ENCODE data around the gene DNMT3A.

DNA sequence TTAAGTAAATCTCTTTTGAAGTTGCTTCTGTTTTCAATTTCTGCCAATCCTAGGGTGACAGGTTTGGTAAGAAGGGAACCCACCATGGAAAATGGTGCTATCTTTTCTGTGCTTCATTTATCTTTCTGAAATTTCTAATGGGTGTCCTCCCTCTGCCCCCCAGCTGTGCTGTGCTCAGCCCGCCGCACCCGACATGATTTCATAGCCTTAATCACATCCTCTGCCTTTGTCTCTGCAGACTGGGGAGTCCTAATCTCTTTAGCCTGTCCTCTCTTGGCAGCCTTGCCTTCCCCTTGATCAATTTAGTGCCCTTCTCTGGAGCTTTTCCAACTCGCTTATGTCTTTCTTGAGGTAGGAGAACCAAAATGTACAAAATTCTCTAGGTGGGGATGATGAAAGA is 49.3 kb downstream of the DNMT3A start:
- TF ChIP-seq, protein P1, sequence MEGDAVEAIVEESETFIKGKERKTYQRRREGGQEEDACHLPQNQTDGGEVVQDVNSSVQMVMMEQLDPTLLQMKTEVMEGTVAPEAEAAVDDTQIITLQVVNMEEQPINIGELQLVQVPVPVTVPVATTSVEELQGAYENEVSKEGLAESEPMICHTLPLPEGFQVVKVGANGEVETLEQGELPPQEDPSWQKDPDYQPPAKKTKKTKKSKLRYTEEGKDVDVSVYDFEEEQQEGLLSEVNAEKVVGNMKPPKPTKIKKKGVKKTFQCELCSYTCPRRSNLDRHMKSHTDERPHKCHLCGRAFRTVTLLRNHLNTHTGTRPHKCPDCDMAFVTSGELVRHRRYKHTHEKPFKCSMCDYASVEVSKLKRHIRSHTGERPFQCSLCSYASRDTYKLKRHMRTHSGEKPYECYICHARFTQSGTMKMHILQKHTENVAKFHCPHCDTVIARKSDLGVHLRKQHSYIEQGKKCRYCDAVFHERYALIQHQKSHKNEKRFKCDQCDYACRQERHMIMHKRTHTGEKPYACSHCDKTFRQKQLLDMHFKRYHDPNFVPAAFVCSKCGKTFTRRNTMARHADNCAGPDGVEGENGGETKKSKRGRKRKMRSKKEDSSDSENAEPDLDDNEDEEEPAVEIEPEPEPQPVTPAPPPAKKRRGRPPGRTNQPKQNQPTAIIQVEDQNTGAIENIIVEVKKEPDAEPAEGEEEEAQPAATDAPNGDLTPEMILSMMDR (conservative IDR thresholded peaks at IDR 0.05; ENCODE audit: low read depth in 2 of 2) = no peak
- no peak for TF ChIP-seq POLR2AphosphoS5 (IDR thresholded peaks at IDR 0.05; ENCODE audit: low read depth)
- no peak for TF ChIP-seq EZH2 (IDR thresholded peaks at IDR 0.05; ENCODE audit: low read depth, unreplicated experiment)
- no peak for TF ChIP-seq NANOG (IDR thresholded peaks at IDR 0.05; ENCODE audit: borderline replicate concordance)
- TF ChIP-seq, protein P2, sequence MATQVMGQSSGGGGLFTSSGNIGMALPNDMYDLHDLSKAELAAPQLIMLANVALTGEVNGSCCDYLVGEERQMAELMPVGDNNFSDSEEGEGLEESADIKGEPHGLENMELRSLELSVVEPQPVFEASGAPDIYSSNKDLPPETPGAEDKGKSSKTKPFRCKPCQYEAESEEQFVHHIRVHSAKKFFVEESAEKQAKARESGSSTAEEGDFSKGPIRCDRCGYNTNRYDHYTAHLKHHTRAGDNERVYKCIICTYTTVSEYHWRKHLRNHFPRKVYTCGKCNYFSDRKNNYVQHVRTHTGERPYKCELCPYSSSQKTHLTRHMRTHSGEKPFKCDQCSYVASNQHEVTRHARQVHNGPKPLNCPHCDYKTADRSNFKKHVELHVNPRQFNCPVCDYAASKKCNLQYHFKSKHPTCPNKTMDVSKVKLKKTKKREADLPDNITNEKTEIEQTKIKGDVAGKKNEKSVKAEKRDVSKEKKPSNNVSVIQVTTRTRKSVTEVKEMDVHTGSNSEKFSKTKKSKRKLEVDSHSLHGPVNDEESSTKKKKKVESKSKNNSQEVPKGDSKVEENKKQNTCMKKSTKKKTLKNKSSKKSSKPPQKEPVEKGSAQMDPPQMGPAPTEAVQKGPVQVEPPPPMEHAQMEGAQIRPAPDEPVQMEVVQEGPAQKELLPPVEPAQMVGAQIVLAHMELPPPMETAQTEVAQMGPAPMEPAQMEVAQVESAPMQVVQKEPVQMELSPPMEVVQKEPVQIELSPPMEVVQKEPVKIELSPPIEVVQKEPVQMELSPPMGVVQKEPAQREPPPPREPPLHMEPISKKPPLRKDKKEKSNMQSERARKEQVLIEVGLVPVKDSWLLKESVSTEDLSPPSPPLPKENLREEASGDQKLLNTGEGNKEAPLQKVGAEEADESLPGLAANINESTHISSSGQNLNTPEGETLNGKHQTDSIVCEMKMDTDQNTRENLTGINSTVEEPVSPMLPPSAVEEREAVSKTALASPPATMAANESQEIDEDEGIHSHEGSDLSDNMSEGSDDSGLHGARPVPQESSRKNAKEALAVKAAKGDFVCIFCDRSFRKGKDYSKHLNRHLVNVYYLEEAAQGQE (IDR thresholded peaks at IDR 0.05; ENCODE audit: unreplicated experiment) = no peak
- TF ChIP-seq EZH2phosphoT487 (IDR thresholded peaks at IDR 0.05; ENCODE audit: unreplicated experiment) = no peak
- TF ChIP-seq CREB1 (CRISPR knock-in tag; IDR thresholded peaks at IDR 0.05; ENCODE audit: low read depth) = no peak
- no peak for TF ChIP-seq JUNB (IDR thresholded peaks at IDR 0.05; ENCODE audit: unreplicated experiment)
- TF ChIP-seq, protein P3, sequence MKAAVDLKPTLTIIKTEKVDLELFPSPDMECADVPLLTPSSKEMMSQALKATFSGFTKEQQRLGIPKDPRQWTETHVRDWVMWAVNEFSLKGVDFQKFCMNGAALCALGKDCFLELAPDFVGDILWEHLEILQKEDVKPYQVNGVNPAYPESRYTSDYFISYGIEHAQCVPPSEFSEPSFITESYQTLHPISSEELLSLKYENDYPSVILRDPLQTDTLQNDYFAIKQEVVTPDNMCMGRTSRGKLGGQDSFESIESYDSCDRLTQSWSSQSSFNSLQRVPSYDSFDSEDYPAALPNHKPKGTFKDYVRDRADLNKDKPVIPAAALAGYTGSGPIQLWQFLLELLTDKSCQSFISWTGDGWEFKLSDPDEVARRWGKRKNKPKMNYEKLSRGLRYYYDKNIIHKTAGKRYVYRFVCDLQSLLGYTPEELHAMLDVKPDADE (IDR thresholded peaks at IDR 0.05) = no peak
- TF ChIP-seq ZNF114 (CRISPR knock-in tag; IDR thresholded peaks at IDR 0.05) = no peak
- no peak for TF ChIP-seq STAT1 (IDR thresholded peaks at IDR 0.05; ENCODE audit: unreplicated experiment)
- no peak for TF ChIP-seq ZNF331 (CRISPR knock-in tag; IDR thresholded peaks at IDR 0.05; ENCODE audit: low read depth)

Data from GM23338 (cell line).